ENCODE results near the gene IL31.

IL31 gene

GRCh38 chr12:122152754-122153153 lies 21.3 kb downstream of the IL31 start:
- Histone ChIP-seq H3K9me3 (ENCODE audit: control insufficient read depth, insufficient read depth, low read length) (no peaks in the 10 kb centered on the region), H3K9ac (ENCODE audit: low read depth, low read length) (no peak overlapping the region), H3K4me1 (ENCODE audit: insufficient read depth, low read length) (no peaks in the 10 kb centered on the region), H3K36me3 (ENCODE audit: insufficient read depth, low read length) (no peaks in the 10 kb centered on the region)

DNA sequence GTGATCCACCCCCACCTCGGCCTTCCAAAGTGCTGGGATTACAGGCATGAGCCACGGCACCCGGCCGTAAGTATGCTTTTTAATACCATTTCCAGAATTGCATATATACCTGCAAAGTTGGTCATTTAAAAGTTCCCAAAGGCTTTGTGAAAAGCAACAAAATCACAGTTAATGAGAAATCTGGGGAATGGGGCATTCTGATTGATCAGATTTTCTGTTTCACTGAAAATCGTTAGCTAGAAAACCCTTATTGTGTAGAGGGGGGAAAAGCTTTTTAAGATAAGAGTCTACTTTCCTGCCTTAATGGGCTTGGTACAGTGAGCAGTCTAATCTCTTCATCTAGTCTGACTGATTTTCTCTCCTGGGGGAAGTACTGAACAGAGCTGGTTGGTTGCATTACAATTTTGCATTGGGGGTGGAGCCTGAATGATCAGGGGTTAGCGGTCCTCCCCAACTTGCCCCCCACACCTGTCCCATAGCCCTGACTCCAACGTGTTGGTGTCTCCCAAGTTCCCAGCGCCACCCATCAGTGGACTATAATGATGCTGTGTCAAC lies 23.8 kb downstream of the IL31 start:
- H3K9ac ChIP-seq (ENCODE audit: low read depth, low read length) = no peak overlapping the region
- H3K4me1 ChIP-seq (ENCODE audit: insufficient read depth, low read length) = no peaks in the 10 kb centered on the region
- H3K9me3 ChIP-seq (ENCODE audit: control insufficient read depth, insufficient read depth, low read length) = no peaks in the 10 kb centered on the region
- no peaks in the 10 kb centered on the region for H3K36me3 ChIP-seq (ENCODE audit: insufficient read depth, low read length)

GRCh38 chr12:122148657-122149056 lies 25.4 kb downstream of the IL31 start:
- peaks cover 1% of the 10 kb centered on the region; the same call in 1 of the 2 replicates for H3K36me3 ChIP-seq (ENCODE audit: insufficient read depth, low read length)
- no peak overlapping the region for H3K9ac ChIP-seq (ENCODE audit: low read depth, low read length)
- H3K4me1 ChIP-seq (ENCODE audit: insufficient read depth, low read length) = no peaks in the 10 kb centered on the region
- H3K9me3 ChIP-seq (ENCODE audit: control insufficient read depth, insufficient read depth, low read length) = 0 out of 2 replicates have a peak, but pooled peaks cover 4% of the 10 kb centered on the region

GRCh38 chr12:122147514-122148290 lies 26.3 kb downstream of the IL31 start:
- Histone ChIP-seq H3K9me3 (ENCODE audit: control insufficient read depth, insufficient read depth, low read length) (peaks cover 12% of the 10 kb centered on the region; the same call in 1 of the 2 replicates), H3K9ac (ENCODE audit: low read depth, low read length) (no peak overlapping the region), H3K36me3 (ENCODE audit: insufficient read depth, low read length) (peaks cover 10% of the 10 kb centered on the region; the same call in 1 of the 2 replicates), H3K4me1 (ENCODE audit: insufficient read depth, low read length) (no peaks in the 10 kb centered on the region)

GRCh38 chr12:122145505-122146330 lies 28.3 kb downstream of the IL31 start:
- H3K36me3 ChIP-seq (ENCODE audit: insufficient read depth, low read length) = peaks cover 18% of the 10 kb centered on the region
- H3K9ac ChIP-seq (ENCODE audit: low read depth, low read length) = no peak overlapping the region
- H3K4me1 ChIP-seq (ENCODE audit: insufficient read depth, low read length) = no peaks in the 10 kb centered on the region

DNA sequence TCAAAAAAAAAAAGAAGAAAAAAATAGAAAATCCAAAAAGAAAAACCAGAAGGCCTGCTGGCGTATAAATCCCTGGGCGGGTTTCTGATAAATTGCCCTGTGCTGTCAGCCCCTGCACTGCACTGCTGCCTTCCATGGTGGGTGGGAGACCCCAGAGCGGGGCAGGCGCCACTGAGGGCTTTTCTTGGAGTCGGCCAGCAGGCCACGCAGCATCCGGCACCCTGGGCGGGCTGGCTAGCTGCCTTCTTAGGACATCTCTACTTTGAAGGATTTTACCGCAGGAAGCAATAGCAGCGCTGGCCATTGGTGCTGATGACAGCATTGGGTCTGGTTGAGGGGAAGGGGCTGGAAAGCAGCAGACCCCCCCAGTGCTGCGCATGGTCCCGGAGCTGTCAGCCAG lies 29.1 kb downstream of the IL31 start:
- H3K36me3 ChIP-seq (ENCODE audit: insufficient read depth, low read length) = peaks cover 21% of the 10 kb centered on the region
- no peaks in the 10 kb centered on the region for H3K4me1 ChIP-seq (ENCODE audit: insufficient read depth, low read length)
- no peak overlapping the region for H3K9ac ChIP-seq (ENCODE audit: low read depth, low read length)
- peaks cover 29% of the 10 kb centered on the region for H3K9me3 ChIP-seq (ENCODE audit: control insufficient read depth, insufficient read depth, low read length)

More at GRCh38 chr12:122145505-122146330, 28.3 kb downstream of the IL31 start:
- peaks cover 26% of the 10 kb centered on the region for H3K9me3 ChIP-seq (ENCODE audit: control insufficient read depth, insufficient read depth, low read length)

DNA sequence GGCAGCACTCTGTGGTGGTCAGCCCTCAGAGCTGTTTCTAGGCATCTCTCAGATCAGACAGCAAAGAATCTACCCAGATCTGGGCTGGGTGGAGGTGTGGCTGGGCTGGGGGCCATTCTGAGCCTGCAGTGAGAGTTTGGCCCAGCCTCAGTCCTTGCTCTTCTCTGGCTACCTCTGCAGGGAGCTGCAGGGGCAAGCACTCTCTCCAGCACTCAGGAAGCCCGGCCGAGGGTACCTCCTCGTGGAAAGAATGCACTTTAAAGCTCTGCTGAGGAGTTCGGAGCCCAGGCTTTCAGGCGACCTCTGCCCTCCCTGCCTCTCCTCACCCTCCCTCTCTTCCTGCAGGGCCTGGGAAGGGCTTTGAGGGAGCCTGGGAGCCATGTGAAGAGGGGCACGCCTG lies 31.2 kb downstream of the IL31 start:
- Histone ChIP-seq H3K9ac (ENCODE audit: low read depth, low read length) (no peak overlapping the region), H3K4me1 (ENCODE audit: insufficient read depth, low read length) (no peaks in the 10 kb centered on the region), H3K36me3 (ENCODE audit: insufficient read depth, low read length) (peaks cover 27% of the 10 kb centered on the region), H3K9me3 (ENCODE audit: control insufficient read depth, insufficient read depth, low read length) (peaks cover 29% of the 10 kb centered on the region)

GRCh38 chr12:122141911-122142725 lies 31.9 kb downstream of the IL31 start:
- peaks cover 29% of the 10 kb centered on the region for H3K9me3 ChIP-seq (ENCODE audit: control insufficient read depth, insufficient read depth, low read length)
- no peaks in the 10 kb centered on the region for H3K4me1 ChIP-seq (ENCODE audit: insufficient read depth, low read length)
- peaks cover 27% of the 10 kb centered on the region for H3K36me3 ChIP-seq (ENCODE audit: insufficient read depth, low read length)
- H3K9ac ChIP-seq (ENCODE audit: low read depth, low read length) = no peak overlapping the region

DNA sequence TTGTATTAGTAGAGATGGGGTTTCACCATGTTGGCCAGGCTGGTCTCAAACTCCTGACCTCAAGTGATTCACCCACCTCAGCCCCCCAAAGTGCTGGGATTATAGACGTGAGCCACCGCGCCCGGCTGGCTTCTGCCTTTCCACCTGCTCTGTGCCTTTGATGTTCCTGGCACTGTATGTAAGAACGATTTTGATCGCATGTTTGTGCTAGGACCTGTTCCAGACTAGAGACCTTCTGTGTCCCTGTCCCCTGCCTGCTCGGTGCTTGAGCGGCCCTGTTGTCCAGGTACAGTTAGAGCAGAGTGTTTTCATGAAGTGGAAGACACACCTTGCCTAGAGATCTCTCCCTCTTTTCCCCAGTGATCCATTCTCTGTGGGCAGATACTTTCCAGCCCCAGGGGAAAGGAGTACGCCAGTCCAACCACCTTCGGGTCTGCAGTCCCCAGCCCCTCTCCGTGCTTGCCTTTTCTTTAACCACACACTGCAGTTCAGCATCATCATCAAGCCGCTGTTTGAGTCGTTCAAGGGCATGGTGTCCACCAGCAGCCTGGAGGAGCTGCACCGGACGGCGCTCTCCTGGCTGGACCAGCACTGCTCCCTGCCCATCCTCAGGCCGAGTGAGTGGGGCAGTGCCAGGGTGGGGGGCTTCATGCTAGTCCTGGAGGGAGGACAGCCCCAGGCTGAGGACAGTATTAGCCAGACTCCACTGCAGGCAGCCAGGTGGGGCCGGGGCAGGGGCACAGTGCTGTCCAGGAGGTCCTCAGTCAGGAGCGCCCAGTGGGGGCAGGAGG lies 33.4 kb downstream of the IL31 start:
- Histone ChIP-seq H3K4me1 (ENCODE audit: insufficient read depth, low read length) (no peaks in the 10 kb centered on the region), H3K36me3 (ENCODE audit: insufficient read depth, low read length) (peaks cover 27% of the 10 kb centered on the region), H3K9ac (ENCODE audit: low read depth, low read length) (no peak overlapping the region), H3K9me3 (ENCODE audit: control insufficient read depth, insufficient read depth, low read length) (peaks cover 29% of the 10 kb centered on the region)

DNA sequence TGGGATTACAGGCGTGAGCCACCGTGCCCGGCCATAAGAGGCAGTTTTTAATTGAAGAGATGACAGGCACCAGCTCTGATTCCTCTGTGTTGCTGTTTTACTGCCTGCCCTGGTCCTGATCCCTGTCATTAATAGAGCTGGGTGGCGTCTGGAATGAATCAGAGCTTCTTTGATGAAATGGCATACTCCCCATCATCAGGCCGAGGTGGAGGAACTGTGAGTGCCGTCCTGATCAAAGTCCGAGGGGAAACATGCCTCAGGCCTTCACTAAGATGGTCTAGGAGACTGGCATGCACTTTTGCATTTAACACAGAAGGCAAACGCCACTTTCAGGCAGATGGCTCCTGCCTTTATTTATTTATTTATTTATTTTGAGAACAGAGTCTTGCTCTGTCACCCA lies 34.1 kb downstream of the IL31 start:
- H3K36me3 ChIP-seq (ENCODE audit: insufficient read depth, low read length) = peaks cover 27% of the 10 kb centered on the region
- no peaks in the 10 kb centered on the region for H3K4me1 ChIP-seq (ENCODE audit: insufficient read depth, low read length)
- peaks cover 29% of the 10 kb centered on the region for H3K9me3 ChIP-seq (ENCODE audit: control insufficient read depth, insufficient read depth, low read length)
- no peak overlapping the region for H3K9ac ChIP-seq (ENCODE audit: low read depth, low read length)

- Histone ChIP-seq H3K9ac (ENCODE audit: low read depth, low read length) (no peak overlapping the region), H3K9me3 (ENCODE audit: control insufficient read depth, insufficient read depth, low read length) (peaks cover 29% of the 10 kb centered on the region), H3K4me1 (ENCODE audit: insufficient read depth, low read length) (no peaks in the 10 kb centered on the region), H3K36me3 (ENCODE audit: insufficient read depth, low read length) (peaks cover 27% of the 10 kb centered on the region)
Measured at GRCh38 chr12:122139266-122139665, 34.8 kb downstream of the IL31 start.

- Histone ChIP-seq H3K36me3 (ENCODE audit: insufficient read depth, low read length) (peaks cover 28% of the 10 kb centered on the region), H3K4me1 (ENCODE audit: insufficient read depth, low read length) (no peaks in the 10 kb centered on the region), H3K9me3 (ENCODE audit: control insufficient read depth, insufficient read depth, low read length) (peaks cover 25% of the 10 kb centered on the region), H3K9ac (ENCODE audit: low read depth, low read length) (no peak overlapping the region)
Measured at GRCh38 chr12:122138616-122139015, 35.4 kb downstream of the IL31 start.

GRCh38 chr12:122138181-122138580 lies 35.8 kb downstream of the IL31 start:
- Histone ChIP-seq H3K36me3 (ENCODE audit: insufficient read depth, low read length) (peaks cover 25% of the 10 kb centered on the region), H3K4me1 (ENCODE audit: insufficient read depth, low read length) (no peaks in the 10 kb centered on the region), H3K9me3 (ENCODE audit: control insufficient read depth, insufficient read depth, low read length) (peaks cover 21% of the 10 kb centered on the region), H3K9ac (ENCODE audit: low read depth, low read length) (no peak overlapping the region)
